Stomach (tissue), 9 donors: ENCODE measurements around the gene BCAS1. TPM values are rescaled to one million over a fixed set of nuclear protein-coding genes. Genes with fewer than 3 reads are reported as not detected.
A peak's percentile ranks its signal among the peaks of the same experiment; 100 is the strongest.

Experiments used
- DNase-seq, 2 donors: peaks; one replicate each; pipeline versions ENCODE4 v3.0.0 to v3.0.0-alpha.2; 2013 to 2019
- H3K27ac ChIP-seq, 5 donors: fragments of 200-600 bp in 4 of 5; sonication (generic) in 4 of 5; one replicate each; pipeline ENCODE4 v1.5.1; 2013 to 2019; ENCODE audit warnings: mild to moderate bottlenecking in 1 of 5, moderate library complexity in 1 of 5
- H3K27me3 ChIP-seq, 3 donors: fragments of 200-600 bp; sonication (generic); one replicate each; pipeline ENCODE4 v1.5.1; 2017 to 2019; ENCODE audit warnings: mixed run types in 1 of 3
- H3K36me3 ChIP-seq, 4 donors: fragments of 200-600 bp; sonication (generic); 1 replicate in 3 of 4; 2 replicates in 1 of 4; pipeline ENCODE4 v1.5.1; 2016 to 2019
- H3K4me1 ChIP-seq, 4 donors: fragments of 200-600 bp; sonication (generic); one replicate each; pipeline ENCODE4 v1.5.1; 2016 to 2019
- H3K4me3 ChIP-seq, 4 donors: fragments of 200-600 bp; sonication (generic) in 3 of 4; one replicate each; pipeline ENCODE4 v1.5.1; 2016 to 2019; ENCODE audit warnings: mild to moderate bottlenecking in 1 of 4
- H3K9me3 ChIP-seq, 4 donors: fragments of 200-600 bp; sonication (generic); one replicate each; pipeline ENCODE4 v1.5.1; 2016 to 2019
- CTCF ChIP-seq, 7 experiments: fragments of 450-650 bp in 4 of 7; fragments of 200-600 bp in 3 of 7; sonication (generic) in 3 of 7; IDR thresholded peaks; one replicate each; pipeline ENCODE4 v1.5.1; 2016 to 2019; ENCODE audit warnings: antibody characterized with exemption in 7 of 7, control low read depth in 2 of 7, mild to moderate bottlenecking in 1 of 7
- EP300 ChIP-seq: sonication (generic); formaldehyde crosslinking; IDR thresholded peaks from one replicate; pipeline ENCODE4 v1.6.1; 2017; ENCODE audit warnings: antibody characterized with exemption
- POLR2A ChIP-seq, 4 donors: fragments of 450-650 bp; IDR thresholded peaks; one replicate each; pipeline ENCODE4 v1.6.1; 2016; ENCODE audit warnings: antibody characterized with exemption in 4 of 4, control low read depth in 2 of 4, mild to moderate bottlenecking in 1 of 4, moderate library complexity in 1 of 4
- POLR2AphosphoS5 ChIP-seq, 3 donors: sonication (generic); formaldehyde crosslinking; IDR thresholded peaks; one replicate each; pipeline ENCODE4 v1.6.1; 2016; ENCODE audit warnings: antibody characterized with exemption in 3 of 3
- WGBS, 5 donors: extraction: QIAGEN DNeasy Blood & Tissue Kit in 3 of 5; methylation state at CpG; one replicate each; pipeline versions ENCODE4 v1.1.5 to v1.1.7; 2013 to 2018; 5-methylcytosine and 5-hydroxymethylcytosine counted together
- intact Hi-C: fragments of 100-400 bp; cut with DNase I; formaldehyde crosslinking; loops from one replicate; pipeline ENCODE4 v1.15.1; 2023; ENCODE audit warnings: low total_unique reads
- polyA plus RNA-seq, 3 donors: library from polyadenylated mRNA; stranded (reverse); fragments of 200-250 nt; gene quantifications; one replicate each; pipeline ENCODE4 v1.2.3, GENCODE V29; 2013
- total RNA-seq, 5 donors: library from RNA; depleted of rRNA; stranded (reverse); fragments of >200 nt; gene quantifications; one replicate each; pipeline versions ENCODE4 v1.1.0 to v1.2.3, GENCODE V29; 2014 to 2016
- donor health status: healthy with polysubstance abuse.
- donor health status: Bipolar disorder and iron deficiency.
- donor health status: healthy.

BCAS1 gene
- total and polyA plus RNA-seq, 8 donors = 6.3 to 145 (median 84.6) TPM

GRCh38 chr20:53900380-53900999 lies 169.9 kb downstream of the BCAS1 start:
- H3K36me3 ChIP-seq = no peaks in the 10 kb centered on the region
- peak in 1 of 2 donors; percentile 75 for DNase-seq
- peaks cover 9 to 42% (median 34%) of the 10 kb centered on the region in 4 donors for H3K4me1 ChIP-seq
- TF ChIP-seq CTCF (IDR thresholded peaks at IDR 0.05) = no peak
- no peak for TF ChIP-seq POLR2A (IDR thresholded peaks at IDR 0.05)
- TF ChIP-seq EP300 = no peak
- TF ChIP-seq POLR2AphosphoS5 (IDR thresholded peaks at IDR 0.05) = no peak
- no peaks in the 10 kb centered on the region for H3K9me3 ChIP-seq
- whole genome bisulfite sequencing, 5 donors = 25 to 37% (median 29%) methylated on average over 4 of the region's 4 CpGs
- no peak overlapping the region for H3K4me3 ChIP-seq
- no peaks in the 10 kb centered on the region for H3K27me3 ChIP-seq
- H3K27ac ChIP-seq = peak overlapping the region in 4 of 5 donors; percentile 56 to 85 (median 76)
- intact Hi-C loops = no loop called here

GRCh38 chr20:53899351-53900167 lies 170.8 kb downstream of the BCAS1 start:
- no peaks in the 10 kb centered on the region for H3K9me3 ChIP-seq
- TF ChIP-seq POLR2AphosphoS5 (IDR thresholded peaks at IDR 0.05) (peak in 2 of 3 donors; percentile 20 to 49), POLR2A (IDR thresholded peaks at IDR 0.05) (no peak), CTCF (IDR thresholded peaks at IDR 0.05) (no peak), EP300 (no peak)
- H3K4me1 ChIP-seq = peaks cover 9 to 42% (median 34%) of the 10 kb centered on the region in 4 donors
- no peak overlapping the region for H3K4me3 ChIP-seq
- WGBS, 5 donors = 45 to 81% (median 60%) methylated on average over 6 to 8 of the region's 8 CpGs
- no peaks in the 10 kb centered on the region for H3K36me3 ChIP-seq
- no peaks in the 10 kb centered on the region for H3K27me3 ChIP-seq
- intact Hi-C loops = no loop called here
- peak overlapping the region in 3 of 5 donors; percentile 67 to 85 (median 84) for H3K27ac ChIP-seq
- DNase-seq = peak; percentile 46 to 64

- no peak for DNase-seq
- H3K27me3 ChIP-seq = no peaks in the 10 kb centered on the region
- no peak overlapping the region for H3K4me3 ChIP-seq
- intact Hi-C loops = no loop called here
- no peaks in the 10 kb centered on the region for H3K36me3 ChIP-seq
- 91 to 95% (median 92%) methylated on average over 8 of the region's 8 CpGs for WGBS, 5 donors
- TF ChIP-seq EP300 (no peak), CTCF (IDR thresholded peaks at IDR 0.05) (no peak), POLR2AphosphoS5 (IDR thresholded peaks at IDR 0.05) (no peak), POLR2A (IDR thresholded peaks at IDR 0.05) (no peak)
- no peaks in the 10 kb centered on the region for H3K9me3 ChIP-seq
- peak overlapping the region in 3 of 5 donors; percentile 0 to 85 (median 84) for H3K27ac ChIP-seq
- H3K4me1 ChIP-seq = peaks cover 9 to 44% (median 34%) of the 10 kb centered on the region in 4 donors
Observed at GRCh38 chr20:53898556-53898931, 171.8 kb downstream of the BCAS1 start.

GRCh38 chr20:53897884-53898555 lies 172.4 kb downstream of the BCAS1 start:
- no peak overlapping the region for H3K4me3 ChIP-seq
- H3K9me3 ChIP-seq = no peaks in the 10 kb centered on the region
- peaks cover 9 to 50% (median 34%) of the 10 kb centered on the region in 4 donors for H3K4me1 ChIP-seq
- no peaks in the 10 kb centered on the region for H3K36me3 ChIP-seq
- no peak for TF ChIP-seq POLR2A (IDR thresholded peaks at IDR 0.05)
- TF ChIP-seq POLR2AphosphoS5 (IDR thresholded peaks at IDR 0.05) = peak in 2 of 3 donors; percentile 26 to 61
- DNase-seq = peak; percentile 33 to 35
- WGBS, 5 donors = 28 to 45% (median 41%) methylated on average over 9 of the region's 9 CpGs
- intact Hi-C loops = no loop called here
- no peaks in the 10 kb centered on the region for H3K27me3 ChIP-seq
- peak overlapping the region in 3 of 5 donors; percentile 0 to 85 (median 84) for H3K27ac ChIP-seq
